ENCODE results near the gene RPS6KB2.

DNA sequence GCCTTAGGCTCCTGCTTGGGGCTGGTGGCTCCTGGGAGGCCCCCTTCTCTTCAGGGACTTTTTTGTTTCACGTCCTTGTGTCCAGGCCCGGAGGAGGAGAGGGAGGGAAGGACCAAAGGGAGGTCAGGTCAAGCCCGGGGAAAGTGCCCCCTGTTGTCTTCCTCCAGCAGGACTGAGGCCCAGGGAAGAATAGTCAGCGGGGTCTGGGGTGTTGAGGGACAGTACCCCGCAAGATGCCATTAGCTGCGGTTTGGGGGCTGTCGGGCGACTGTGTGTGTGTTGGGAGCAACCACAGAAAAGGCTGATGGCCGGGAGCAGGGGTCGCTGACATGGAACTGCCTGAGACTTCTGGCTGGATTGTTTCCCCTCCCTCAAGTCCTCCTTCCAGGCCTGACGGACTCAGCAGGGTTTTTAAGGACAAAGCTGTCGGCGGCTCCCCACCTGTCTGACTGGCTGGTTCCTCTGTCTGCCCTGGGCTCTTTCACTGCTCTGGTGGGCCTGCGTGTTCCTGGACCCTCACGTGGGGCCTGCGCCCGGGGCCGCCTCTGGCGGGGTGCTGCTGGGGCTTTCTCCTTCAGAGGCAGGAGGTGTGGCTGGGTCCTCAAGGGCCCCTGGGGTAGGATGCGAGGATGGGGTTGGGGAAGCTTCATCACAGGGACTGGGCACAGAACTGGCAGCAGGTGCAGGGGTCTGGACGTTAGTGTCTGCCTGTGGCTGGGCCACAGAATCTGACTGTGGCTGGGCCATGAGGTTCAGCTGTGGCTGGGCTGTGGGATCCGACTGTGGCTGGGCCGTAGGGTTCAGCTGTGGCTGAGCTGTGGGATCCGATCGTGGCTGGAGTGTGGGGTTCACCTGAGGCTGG, 22.7 kb downstream of the RPS6KB2 start:
- TF ChIP-seq, protein P1, sequence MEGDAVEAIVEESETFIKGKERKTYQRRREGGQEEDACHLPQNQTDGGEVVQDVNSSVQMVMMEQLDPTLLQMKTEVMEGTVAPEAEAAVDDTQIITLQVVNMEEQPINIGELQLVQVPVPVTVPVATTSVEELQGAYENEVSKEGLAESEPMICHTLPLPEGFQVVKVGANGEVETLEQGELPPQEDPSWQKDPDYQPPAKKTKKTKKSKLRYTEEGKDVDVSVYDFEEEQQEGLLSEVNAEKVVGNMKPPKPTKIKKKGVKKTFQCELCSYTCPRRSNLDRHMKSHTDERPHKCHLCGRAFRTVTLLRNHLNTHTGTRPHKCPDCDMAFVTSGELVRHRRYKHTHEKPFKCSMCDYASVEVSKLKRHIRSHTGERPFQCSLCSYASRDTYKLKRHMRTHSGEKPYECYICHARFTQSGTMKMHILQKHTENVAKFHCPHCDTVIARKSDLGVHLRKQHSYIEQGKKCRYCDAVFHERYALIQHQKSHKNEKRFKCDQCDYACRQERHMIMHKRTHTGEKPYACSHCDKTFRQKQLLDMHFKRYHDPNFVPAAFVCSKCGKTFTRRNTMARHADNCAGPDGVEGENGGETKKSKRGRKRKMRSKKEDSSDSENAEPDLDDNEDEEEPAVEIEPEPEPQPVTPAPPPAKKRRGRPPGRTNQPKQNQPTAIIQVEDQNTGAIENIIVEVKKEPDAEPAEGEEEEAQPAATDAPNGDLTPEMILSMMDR (IDR thresholded peaks at IDR 0.05): no peak
- TF ChIP-seq POLR2A (IDR thresholded peaks at IDR 0.05): no peak
